Measurements from ENCODE around the gene TUBE1. TPM values are rescaled to one million over a fixed set of nuclear protein-coding genes. Genes with fewer than 3 reads are reported as not detected.

TUBE1 gene
- total RNA-seq, 6 donors from 2014 or later: 12.5 to 48.6 (median 21.0) TPM

DNA sequence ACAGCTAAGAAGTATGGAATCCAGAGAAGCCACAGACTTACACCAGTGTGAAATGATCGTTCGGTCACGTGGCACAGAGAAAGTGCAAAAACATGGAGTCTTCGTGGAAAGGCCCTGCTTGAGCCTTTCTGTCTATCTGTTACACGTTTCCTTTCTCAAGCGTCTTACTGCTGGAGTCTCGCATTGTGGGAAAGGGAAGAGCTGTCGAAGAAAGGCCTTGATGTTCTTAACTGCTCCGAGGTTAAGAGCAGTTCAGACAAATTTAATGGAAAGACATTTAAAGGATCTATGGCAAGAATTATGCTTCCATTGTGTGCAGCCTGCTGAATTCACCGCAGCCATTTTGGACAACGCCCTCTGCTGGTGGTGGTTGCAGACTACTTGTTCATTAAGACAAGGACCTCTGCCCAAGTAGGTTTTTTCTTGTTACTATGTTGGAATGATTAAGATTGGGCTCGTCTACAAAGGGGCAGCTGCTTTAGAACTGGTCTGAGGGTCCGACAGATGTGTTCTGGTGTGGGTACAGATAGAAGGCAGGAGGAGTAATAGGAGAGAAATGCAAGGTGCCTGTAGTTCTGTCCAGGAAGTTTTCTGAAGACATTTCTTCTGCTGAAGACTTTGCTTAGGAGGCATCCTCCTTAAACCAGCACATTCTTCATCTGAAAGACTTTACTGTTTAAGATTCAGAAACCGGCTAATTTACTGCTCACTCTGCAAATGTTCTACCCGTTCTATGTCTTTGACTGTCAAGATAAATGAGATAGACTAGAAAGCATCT, 58.0 kb downstream of the TUBE1 start:
- no peak for TF ChIP-seq EP300 (IDR thresholded peaks at IDR 0.05)
- no peak for TF ChIP-seq POLR2A (IDR thresholded peaks at IDR 0.05)
- TF ChIP-seq, protein P1, sequence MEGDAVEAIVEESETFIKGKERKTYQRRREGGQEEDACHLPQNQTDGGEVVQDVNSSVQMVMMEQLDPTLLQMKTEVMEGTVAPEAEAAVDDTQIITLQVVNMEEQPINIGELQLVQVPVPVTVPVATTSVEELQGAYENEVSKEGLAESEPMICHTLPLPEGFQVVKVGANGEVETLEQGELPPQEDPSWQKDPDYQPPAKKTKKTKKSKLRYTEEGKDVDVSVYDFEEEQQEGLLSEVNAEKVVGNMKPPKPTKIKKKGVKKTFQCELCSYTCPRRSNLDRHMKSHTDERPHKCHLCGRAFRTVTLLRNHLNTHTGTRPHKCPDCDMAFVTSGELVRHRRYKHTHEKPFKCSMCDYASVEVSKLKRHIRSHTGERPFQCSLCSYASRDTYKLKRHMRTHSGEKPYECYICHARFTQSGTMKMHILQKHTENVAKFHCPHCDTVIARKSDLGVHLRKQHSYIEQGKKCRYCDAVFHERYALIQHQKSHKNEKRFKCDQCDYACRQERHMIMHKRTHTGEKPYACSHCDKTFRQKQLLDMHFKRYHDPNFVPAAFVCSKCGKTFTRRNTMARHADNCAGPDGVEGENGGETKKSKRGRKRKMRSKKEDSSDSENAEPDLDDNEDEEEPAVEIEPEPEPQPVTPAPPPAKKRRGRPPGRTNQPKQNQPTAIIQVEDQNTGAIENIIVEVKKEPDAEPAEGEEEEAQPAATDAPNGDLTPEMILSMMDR (IDR thresholded peaks at IDR 0.05): peak; percentile 42 to 53 (median 48)
- TF ChIP-seq POLR2AphosphoS5 (IDR thresholded peaks at IDR 0.05): no peak
- H3K27ac ChIP-seq: no peak overlapping the region
- H3K36me3 ChIP-seq: no peaks in the 10 kb centered on the region
- WGBS, 2 donors: 79% methylated on average over 15 of the region's 15 CpGs
- no peak overlapping the region for H3K4me3 ChIP-seq
- H3K9me3 ChIP-seq: no peaks in the 10 kb centered on the region
- H3K27me3 ChIP-seq: no peaks in the 10 kb centered on the region
- peak in 1 of 2 donors; percentile 66 for DNase-seq
- ATAC-seq (ENCODE audit: low FRiP score in 2 of 2): peak in 1 of 2 donors; percentile 50
- H3K4me1 ChIP-seq: peaks cover 2 to 11% (median 4%) of the 10 kb centered on the region in 4 donors

DNA sequence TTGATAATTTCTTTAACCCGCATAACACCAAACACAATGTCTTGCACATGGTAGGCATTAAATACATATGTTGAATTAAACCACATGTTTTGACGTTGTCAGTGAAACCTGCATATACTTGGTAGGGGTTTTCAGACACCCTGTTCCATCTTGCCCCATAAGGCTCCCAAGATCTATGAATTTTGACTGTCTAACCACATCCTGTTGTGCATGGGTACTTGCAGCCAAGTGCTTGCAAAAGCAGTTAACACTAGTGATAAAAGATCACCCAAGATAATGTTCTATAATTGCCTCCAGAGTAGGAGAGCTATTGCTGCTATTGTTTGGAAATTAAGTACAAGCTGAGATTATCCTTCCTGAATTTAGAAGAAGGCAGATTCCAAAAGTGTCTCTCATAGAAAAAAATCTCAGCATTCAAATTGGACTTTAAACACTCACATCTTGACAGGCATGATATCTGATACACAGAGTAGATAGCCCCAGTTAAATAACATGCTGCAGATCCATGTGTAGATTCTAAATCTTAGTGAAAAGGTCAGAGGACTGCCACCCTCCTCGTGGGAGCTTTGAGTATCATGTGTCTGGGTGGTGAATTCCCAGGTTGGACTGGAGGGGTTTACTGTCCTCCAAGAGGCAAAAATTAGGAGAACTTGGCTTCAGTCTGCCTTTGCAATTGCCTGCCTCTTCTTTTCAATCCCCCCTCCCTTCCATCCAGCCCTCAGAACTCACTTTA, 59.2 kb downstream of the TUBE1 start:
- WGBS, 2 donors: 73 to 79% methylated on average over 3 of the region's 3 CpGs

DNA sequence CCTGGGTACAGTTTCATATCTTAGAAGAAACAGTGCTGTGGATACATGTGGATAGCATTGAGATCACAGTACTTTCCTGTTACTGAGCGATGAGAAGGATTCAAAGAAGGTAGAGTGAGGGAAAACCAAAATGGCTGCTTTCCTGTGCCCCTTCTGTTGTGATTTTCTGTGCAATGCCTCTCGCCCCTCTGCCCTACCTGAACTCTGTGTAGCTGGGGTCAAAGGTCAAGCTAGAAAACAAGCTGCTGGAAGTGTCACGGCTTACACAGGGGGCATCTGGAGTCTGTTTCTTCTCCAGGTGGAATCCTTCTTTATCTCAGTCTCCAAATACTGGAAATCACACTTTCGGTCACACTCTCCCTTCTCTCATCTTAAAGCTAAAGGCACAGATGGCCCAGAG, 60.3 kb downstream of the TUBE1 start:
- ATAC-seq (ENCODE audit: low FRiP score in 2 of 2) (no peak), DNase-seq (no peak)
- no peaks in the 10 kb centered on the region for H3K9me3 ChIP-seq
- peaks cover 2 to 4% (median 4%) of the 10 kb centered on the region in 4 donors for H3K4me1 ChIP-seq
- no peak overlapping the region for H3K4me3 ChIP-seq
- no peaks in the 10 kb centered on the region for H3K36me3 ChIP-seq
- peak overlapping the region in 1 of 4 donors; percentile 41 for H3K27ac ChIP-seq
- H3K27me3 ChIP-seq: no peaks in the 10 kb centered on the region
- WGBS, 2 donors: 95 to 98% methylated on average over 4 of the region's 4 CpGs
- TF ChIP-seq, protein P1 (IDR thresholded peaks at IDR 0.05): no peak
- TF ChIP-seq EP300 (IDR thresholded peaks at IDR 0.05): no peak
- no peak for TF ChIP-seq POLR2A (IDR thresholded peaks at IDR 0.05)
- no peak for TF ChIP-seq POLR2AphosphoS5 (IDR thresholded peaks at IDR 0.05)

More for the DNA sequence above, 59.2 kb downstream of the TUBE1 start:
- no peak overlapping the region for H3K27ac ChIP-seq
- DNase-seq: no peak
- TF ChIP-seq, protein P1 (IDR thresholded peaks at IDR 0.05): no peak
- TF ChIP-seq POLR2AphosphoS5 (IDR thresholded peaks at IDR 0.05) (no peak), EP300 (IDR thresholded peaks at IDR 0.05) (no peak), POLR2A (IDR thresholded peaks at IDR 0.05) (no peak)
- H3K4me1 ChIP-seq: peaks cover 2 to 4% (median 4%) of the 10 kb centered on the region in 4 donors
- H3K36me3 ChIP-seq: no peaks in the 10 kb centered on the region
- H3K4me3 ChIP-seq: no peak overlapping the region
- H3K27me3 ChIP-seq: no peaks in the 10 kb centered on the region
- no peaks in the 10 kb centered on the region for H3K9me3 ChIP-seq
- peak in 1 of 2 donors; percentile 23 for ATAC-seq (ENCODE audit: low FRiP score in 2 of 2)

DNA sequence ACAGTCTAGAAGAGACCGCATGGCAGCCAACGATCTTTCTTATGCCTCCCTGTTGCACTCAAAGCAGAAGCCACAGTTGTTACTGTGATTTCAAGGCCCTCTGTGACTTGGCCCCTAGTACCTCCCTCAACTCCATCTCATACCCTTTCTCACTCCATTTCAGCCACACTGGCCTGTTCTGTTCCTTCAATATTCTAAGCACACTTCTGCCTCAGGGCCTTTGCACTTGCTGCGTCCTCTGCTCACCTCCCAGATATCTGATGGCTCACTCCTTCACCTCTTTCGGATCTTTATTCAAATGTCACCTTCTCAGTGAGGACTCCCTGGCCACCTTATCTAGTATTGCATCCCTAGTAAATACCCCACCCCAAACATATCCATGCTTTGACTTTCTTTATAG, 62.8 kb downstream of the TUBE1 start:
- 93 to 96% methylated on average over 4 of the region's 4 CpGs for WGBS, 2 donors
- no peaks in the 10 kb centered on the region for H3K36me3 ChIP-seq
- no peaks in the 10 kb centered on the region for H3K9me3 ChIP-seq
- H3K27me3 ChIP-seq: no peaks in the 10 kb centered on the region
- peaks cover 0 to 4% (median 3%) of the 10 kb centered on the region in 4 donors for H3K4me1 ChIP-seq
- H3K27ac ChIP-seq: no peak overlapping the region
- ATAC-seq (ENCODE audit: low FRiP score in 2 of 2): no peak
- TF ChIP-seq, protein P1 (IDR thresholded peaks at IDR 0.05): no peak
- TF ChIP-seq EP300 (IDR thresholded peaks at IDR 0.05): no peak
- no peak for TF ChIP-seq POLR2AphosphoS5 (IDR thresholded peaks at IDR 0.05)
- TF ChIP-seq POLR2A (IDR thresholded peaks at IDR 0.05): no peak
- H3K4me3 ChIP-seq: no peak overlapping the region
- no peak for DNase-seq
